ENCODE measurements around the gene MTMR3.

GRCh38 chr22:29937940-29938693, 55.1 kb downstream of the MTMR3 start:
- TF ChIP-seq CTCF (IDR thresholded peaks at IDR 0.05) (no peak), EP300 (IDR thresholded peaks at IDR 0.05) (no peak), POLR2A (IDR thresholded peaks at IDR 0.05) (no peak)
